Activated CD4-positive, alpha-beta T cell treated with anti-CD3 and anti-CD28 coated beads, Interleukin-2, amount 10 ng/mL, durations not matched to agents 24 days and 14 days (primary cell): ENCODE results near the gene SORT1. TPM values are rescaled to one million over a fixed set of nuclear protein-coding genes. Genes with fewer than 3 reads are reported as not detected.
"Not testable (repeated sequence)": the region's sequence is repeated elsewhere in the genome, so short reads cannot be mapped to it uniquely, and the experiment has no call there.

Source experiments
- DNase-seq: peaks from one replicate; pipeline ENCODE4 v3.0.0; 2022
- H3K27ac Mint-ChIP-seq: one replicate; pipeline ENCODE4 v1.8.0; 2022; ENCODE audit warnings: mild to moderate bottlenecking, mixed read lengths
- H3K27me3 Mint-ChIP-seq: one replicate; pipeline ENCODE4 v1.8.0; 2022; ENCODE audit warnings: mixed read lengths
- H3K36me3 Mint-ChIP-seq: one replicate; pipeline ENCODE4 v1.8.0; 2022; ENCODE audit warnings: low read depth, mild to moderate bottlenecking, mixed read lengths
- H3K4me1 Mint-ChIP-seq: one replicate; pipeline ENCODE4 v1.8.0; 2021; ENCODE audit warnings: mixed read lengths
- H3K4me3 Mint-ChIP-seq: one replicate; pipeline ENCODE4 v1.8.0; 2022; ENCODE audit warnings: mild to moderate bottlenecking, moderate library complexity, mixed read lengths
- H3K9me3 Mint-ChIP-seq: one replicate; pipeline ENCODE4 v1.8.0; 2021; ENCODE audit warnings: mixed read lengths
- intact Hi-C: fragments of 100-400 bp; cut with micrococcal nuclease; formaldehyde crosslinking; loops from one replicate; pipeline ENCODE4 v1.15.1; 2023
- total RNA-seq: library from RNA; stranded (reverse); gene quantifications from 2 replicates; pipeline ENCODE4 v1.2.3, GENCODE V29; 2022

The SORT1 gene
- total RNA-seq, 1 donor from 2014 or later, result 1.2 TPM

- Mint-ChIP-seq H3K27me3 (no peaks in the 10 kb centered on the region), H3K4me1 (peaks cover 27% of the 10 kb centered on the region), H3K27ac (no peak overlapping the region), H3K4me3 (peak overlapping the region; percentile 94), H3K36me3 (peaks cover 46% of the 10 kb centered on the region), H3K9me3 (no peaks in the 10 kb centered on the region)
- no peak for DNase-seq
- intact Hi-C loops, result no loop called here
Measured at GRCh38 chr1:109423498-109423897, 25.8 kb upstream of the SORT1 start.

- DNase-seq, result no peak
- peaks cover 35% of the 10 kb centered on the region for H3K4me1 Mint-ChIP-seq
- H3K4me3 Mint-ChIP-seq, result no peak overlapping the region
- no peak overlapping the region for H3K27ac Mint-ChIP-seq
- H3K9me3 Mint-ChIP-seq, result no peaks in the 10 kb centered on the region
- no peaks in the 10 kb centered on the region for H3K27me3 Mint-ChIP-seq
- H3K36me3 Mint-ChIP-seq, result peaks cover 76% of the 10 kb centered on the region
- intact Hi-C loops, result no loop called here
Measured at GRCh38 chr1:109412551-109412950, 14.8 kb upstream of the SORT1 start.

GRCh38 chr1:109404838-109405237 lies 7.1 kb upstream of the SORT1 start:
- Mint-ChIP-seq H3K4me3 (peak overlapping the region; percentile 3), H3K36me3 (peaks cover 64% of the 10 kb centered on the region), H3K9me3 (no peaks in the 10 kb centered on the region), H3K27me3 (no peaks in the 10 kb centered on the region), H3K27ac (peak overlapping the region; percentile 71), H3K4me1 (peaks cover 20% of the 10 kb centered on the region)
- intact Hi-C loops, result loop anchor here (5.0 kb wide), 1 partner anchor 127 kb away; no protein-coding TSS in a partner anchor
- peak; percentile 72 for DNase-seq

- H3K36me3 Mint-ChIP-seq, result peaks cover 46% of the 10 kb centered on the region
- H3K9me3 Mint-ChIP-seq, result no peaks in the 10 kb centered on the region
- H3K4me3 Mint-ChIP-seq, result no peak overlapping the region
- no peak overlapping the region for H3K27ac Mint-ChIP-seq
- peaks cover 15% of the 10 kb centered on the region for H3K27me3 Mint-ChIP-seq
- no peak for DNase-seq
- H3K4me1 Mint-ChIP-seq, result peaks cover 20% of the 10 kb centered on the region
- intact Hi-C loops, result no loop called here
Measured at GRCh38 chr1:109402025-109402424, 4.3 kb upstream of the SORT1 start.

- H3K36me3 Mint-ChIP-seq, result peaks cover 34% of the 10 kb centered on the region
- peaks cover 15% of the 10 kb centered on the region for H3K4me1 Mint-ChIP-seq
- no peak overlapping the region for H3K27ac Mint-ChIP-seq
- peaks cover 34% of the 10 kb centered on the region for H3K27me3 Mint-ChIP-seq
- H3K4me3 Mint-ChIP-seq, result no peak overlapping the region
- no peak for DNase-seq
- H3K9me3 Mint-ChIP-seq, result no peaks in the 10 kb centered on the region
- intact Hi-C loops, result no loop called here
Measured at GRCh38 chr1:109400035-109400655, 2.4 kb upstream of the SORT1 start.

- intact Hi-C loops, result loop anchor here (1.0 to 5.0 kb wide), 5 partner anchors 47 to 198 kb away; partner anchors contain the start of gene PSRC1
- Mint-ChIP-seq H3K9me3 (no peaks in the 10 kb centered on the region), H3K4me1 (peaks cover 9% of the 10 kb centered on the region), H3K36me3 (peaks cover 27% of the 10 kb centered on the region), H3K4me3 (peak overlapping the region; percentile 43), H3K27ac (no peak overlapping the region), H3K27me3 (peaks cover 40% of the 10 kb centered on the region)
- DNase-seq, result peak; percentile 82
Measured at GRCh38 chr1:109399326-109399957, 1.7 kb upstream of the SORT1 start.

GRCh38 chr1:109398343-109399225 lies 866 bp upstream of the SORT1 start:
- peaks cover 45% of the 10 kb centered on the region for H3K27me3 Mint-ChIP-seq
- peaks cover 22% of the 10 kb centered on the region for H3K36me3 Mint-ChIP-seq
- H3K4me1 Mint-ChIP-seq, result peaks cover 9% of the 10 kb centered on the region
- intact Hi-C loops, result loop anchor here (1.0 to 5.0 kb wide), 5 partner anchors 46 to 197 kb away; partner anchors contain the start of gene PSRC1
- DNase-seq, result peak; percentile 58
- peak overlapping the region; percentile 85 for H3K4me3 Mint-ChIP-seq
- no peak overlapping the region for H3K27ac Mint-ChIP-seq
- no peaks in the 10 kb centered on the region for H3K9me3 Mint-ChIP-seq

- peaks cover 11% of the 10 kb centered on the region for H3K4me1 Mint-ChIP-seq
- intact Hi-C loops, result loop anchor here (5.0 kb wide), 1 partner anchor 45 kb away; no protein-coding TSS in a partner anchor
Measured at GRCh38 chr1:109396871-109397580, 692 bp downstream of the SORT1 start.

GRCh38 chr1:109396513-109396839 lies 1.2 kb downstream of the SORT1 start:
- intact Hi-C loops, result loop anchor here (5.0 kb wide), 1 partner anchor 44 kb away; no protein-coding TSS in a partner anchor
- no peak for DNase-seq
- Mint-ChIP-seq H3K4me1 (peaks cover 14% of the 10 kb centered on the region), H3K27ac (no peak overlapping the region), H3K9me3 (no peaks in the 10 kb centered on the region), H3K4me3 (peak overlapping the region; percentile 24), H3K36me3 (peaks cover 12% of the 10 kb centered on the region), H3K27me3 (peaks cover 57% of the 10 kb centered on the region)

More at GRCh38 chr1:109396871-109397580, 692 bp downstream of the SORT1 start:
- H3K9me3 Mint-ChIP-seq, result no peaks in the 10 kb centered on the region
- H3K27me3 Mint-ChIP-seq, result peaks cover 55% of the 10 kb centered on the region
- no peak for DNase-seq
- no peak overlapping the region for H3K27ac Mint-ChIP-seq
- peak overlapping the region; percentile 82 for H3K4me3 Mint-ChIP-seq
- H3K36me3 Mint-ChIP-seq, result peaks cover 14% of the 10 kb centered on the region

- Mint-ChIP-seq H3K4me3 (peak overlapping the region; percentile 30), H3K27ac (no peak overlapping the region), H3K4me1 (peaks cover 18% of the 10 kb centered on the region), H3K36me3 (peaks cover 8% of the 10 kb centered on the region), H3K27me3 (peaks cover 57% of the 10 kb centered on the region), H3K9me3 (no peaks in the 10 kb centered on the region)
- DNase-seq, result no peak
- intact Hi-C loops, result loop anchor here (5.0 kb wide), 1 partner anchor 44 kb away; no protein-coding TSS in a partner anchor
Measured at GRCh38 chr1:109395602-109396512, 1.9 kb downstream of the SORT1 start.

GRCh38 chr1:109395282-109395599 lies 2.5 kb downstream of the SORT1 start:
- intact Hi-C loops, result loop anchor here (5.0 kb wide), 1 partner anchor 43 kb away; no protein-coding TSS in a partner anchor
- H3K9me3 Mint-ChIP-seq, H3K27ac Mint-ChIP-seq: not testable (repeated sequence)

GRCh38 chr1:109394591-109395281 lies 3.0 kb downstream of the SORT1 start:
- peaks cover 65% of the 10 kb centered on the region for H3K27me3 Mint-ChIP-seq
- no peak for DNase-seq
- intact Hi-C loops, result loop anchor here (5.0 kb wide), 1 partner anchor 42 kb away; no protein-coding TSS in a partner anchor
- H3K36me3 Mint-ChIP-seq, result peaks cover 7% of the 10 kb centered on the region
- no peak overlapping the region for H3K27ac Mint-ChIP-seq
- H3K4me1 Mint-ChIP-seq, result peaks cover 22% of the 10 kb centered on the region
- H3K9me3 Mint-ChIP-seq, result no peaks in the 10 kb centered on the region
- no peak overlapping the region for H3K4me3 Mint-ChIP-seq

More at GRCh38 chr1:109395282-109395599, 2.5 kb downstream of the SORT1 start:
- not testable (repeated sequence) for DNase-seq, H3K36me3 Mint-ChIP-seq, H3K4me3 Mint-ChIP-seq
- Mint-ChIP-seq H3K27me3 (peaks cover 60% of the 10 kb centered on the region), H3K4me1 (peaks cover 18% of the 10 kb centered on the region)
